VCaP (cell line): ENCODE results near the gene COL6A2.

Experiments
- H3K27ac ChIP-seq: fragments of 450-650 bp; 2 replicates; pipeline ENCODE4 v1.5.1; 2017
- TF ChIP-seq, protein P1 (sequence below): fragments of 450-650 bp; conservative IDR thresholded peaks from 2 replicates; pipeline ENCODE4 v1.5.1; 2017; ENCODE audit warnings: mild to moderate bottlenecking, moderate library complexity

COL6A2 gene

DNA sequence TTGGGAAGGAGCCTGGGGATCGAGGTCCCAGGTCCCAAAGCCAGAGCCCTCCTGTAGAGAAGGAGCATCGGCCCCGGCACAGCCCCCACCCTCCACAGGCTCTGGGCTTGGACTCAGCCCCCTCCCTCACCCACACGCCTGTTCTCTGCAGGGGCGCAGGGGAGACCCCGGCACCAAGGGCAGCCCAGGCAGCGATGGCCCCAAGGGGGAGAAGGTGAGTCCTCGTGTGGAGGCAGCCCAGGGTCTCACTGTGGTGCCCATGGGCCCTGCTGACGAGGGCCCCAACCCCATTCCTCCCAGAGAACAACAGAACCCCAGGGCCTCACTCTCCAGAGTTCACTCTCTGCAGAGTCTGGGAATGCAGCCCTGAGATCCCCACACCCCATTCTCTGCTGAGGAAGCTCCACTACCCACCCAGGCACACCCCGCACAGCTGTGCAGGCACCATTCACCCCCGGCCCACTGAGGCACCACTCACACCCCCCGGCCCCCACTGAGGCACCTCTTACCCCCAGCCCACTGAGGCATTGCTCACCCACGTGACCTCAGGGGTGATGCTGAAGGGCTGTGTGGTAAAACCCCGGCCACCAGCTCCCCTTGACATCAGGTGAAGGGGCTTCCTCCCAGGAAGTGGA, 21.8 kb downstream of the COL6A2 start:
- TF ChIP-seq, protein P1, sequence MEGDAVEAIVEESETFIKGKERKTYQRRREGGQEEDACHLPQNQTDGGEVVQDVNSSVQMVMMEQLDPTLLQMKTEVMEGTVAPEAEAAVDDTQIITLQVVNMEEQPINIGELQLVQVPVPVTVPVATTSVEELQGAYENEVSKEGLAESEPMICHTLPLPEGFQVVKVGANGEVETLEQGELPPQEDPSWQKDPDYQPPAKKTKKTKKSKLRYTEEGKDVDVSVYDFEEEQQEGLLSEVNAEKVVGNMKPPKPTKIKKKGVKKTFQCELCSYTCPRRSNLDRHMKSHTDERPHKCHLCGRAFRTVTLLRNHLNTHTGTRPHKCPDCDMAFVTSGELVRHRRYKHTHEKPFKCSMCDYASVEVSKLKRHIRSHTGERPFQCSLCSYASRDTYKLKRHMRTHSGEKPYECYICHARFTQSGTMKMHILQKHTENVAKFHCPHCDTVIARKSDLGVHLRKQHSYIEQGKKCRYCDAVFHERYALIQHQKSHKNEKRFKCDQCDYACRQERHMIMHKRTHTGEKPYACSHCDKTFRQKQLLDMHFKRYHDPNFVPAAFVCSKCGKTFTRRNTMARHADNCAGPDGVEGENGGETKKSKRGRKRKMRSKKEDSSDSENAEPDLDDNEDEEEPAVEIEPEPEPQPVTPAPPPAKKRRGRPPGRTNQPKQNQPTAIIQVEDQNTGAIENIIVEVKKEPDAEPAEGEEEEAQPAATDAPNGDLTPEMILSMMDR, result no peak
- H3K27ac ChIP-seq, result no peak overlapping the region

DNA sequence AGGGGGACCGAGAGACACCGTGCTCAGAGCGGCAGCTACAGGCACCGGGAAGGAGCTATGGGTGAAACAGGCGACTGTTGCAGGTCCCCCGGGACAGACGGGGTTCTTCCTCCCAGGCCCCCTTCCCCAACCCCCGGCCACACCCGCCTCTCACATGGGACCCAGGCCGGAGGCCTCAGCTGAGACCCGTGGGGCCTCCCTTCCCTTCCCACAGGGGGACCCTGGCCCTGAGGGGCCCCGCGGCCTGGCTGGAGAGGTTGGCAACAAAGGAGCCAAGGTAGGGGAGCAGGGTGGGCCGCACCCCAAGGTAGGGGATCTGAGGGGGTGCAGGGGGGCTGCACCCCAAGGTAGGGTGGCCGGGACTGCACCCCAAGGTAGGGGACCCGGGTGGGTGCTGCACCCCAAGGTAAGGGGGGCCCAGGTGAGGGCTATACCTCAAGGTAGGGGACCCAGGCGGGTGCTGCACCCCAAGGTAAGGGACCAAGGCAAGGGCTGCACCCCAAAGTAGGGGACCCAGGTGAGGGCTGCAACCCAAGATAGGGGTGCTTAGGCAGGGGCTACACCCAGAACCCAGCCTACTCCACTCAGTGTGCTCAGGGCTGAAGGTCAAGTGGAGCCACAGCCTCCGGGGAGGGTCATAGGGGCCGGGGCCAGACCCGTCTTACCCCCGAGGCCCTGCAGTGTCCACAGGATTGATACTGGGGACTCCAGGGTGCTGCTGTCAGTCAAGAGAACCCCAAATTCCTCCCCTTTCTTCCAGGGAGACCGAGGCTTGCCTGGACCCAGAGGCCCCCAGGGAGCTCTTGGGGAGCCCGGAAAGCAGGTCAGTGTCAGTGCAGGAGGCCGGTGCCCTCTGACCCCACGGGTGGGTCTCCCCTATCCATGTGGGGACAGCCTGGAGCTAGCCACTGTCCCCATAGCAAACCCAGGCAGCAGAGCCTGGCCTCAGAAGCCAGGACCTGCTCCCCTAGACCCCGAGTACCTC, 22.7 kb downstream of the COL6A2 start:
- no peak overlapping the region for H3K27ac ChIP-seq
- TF ChIP-seq, protein P1, result no peak

DNA sequence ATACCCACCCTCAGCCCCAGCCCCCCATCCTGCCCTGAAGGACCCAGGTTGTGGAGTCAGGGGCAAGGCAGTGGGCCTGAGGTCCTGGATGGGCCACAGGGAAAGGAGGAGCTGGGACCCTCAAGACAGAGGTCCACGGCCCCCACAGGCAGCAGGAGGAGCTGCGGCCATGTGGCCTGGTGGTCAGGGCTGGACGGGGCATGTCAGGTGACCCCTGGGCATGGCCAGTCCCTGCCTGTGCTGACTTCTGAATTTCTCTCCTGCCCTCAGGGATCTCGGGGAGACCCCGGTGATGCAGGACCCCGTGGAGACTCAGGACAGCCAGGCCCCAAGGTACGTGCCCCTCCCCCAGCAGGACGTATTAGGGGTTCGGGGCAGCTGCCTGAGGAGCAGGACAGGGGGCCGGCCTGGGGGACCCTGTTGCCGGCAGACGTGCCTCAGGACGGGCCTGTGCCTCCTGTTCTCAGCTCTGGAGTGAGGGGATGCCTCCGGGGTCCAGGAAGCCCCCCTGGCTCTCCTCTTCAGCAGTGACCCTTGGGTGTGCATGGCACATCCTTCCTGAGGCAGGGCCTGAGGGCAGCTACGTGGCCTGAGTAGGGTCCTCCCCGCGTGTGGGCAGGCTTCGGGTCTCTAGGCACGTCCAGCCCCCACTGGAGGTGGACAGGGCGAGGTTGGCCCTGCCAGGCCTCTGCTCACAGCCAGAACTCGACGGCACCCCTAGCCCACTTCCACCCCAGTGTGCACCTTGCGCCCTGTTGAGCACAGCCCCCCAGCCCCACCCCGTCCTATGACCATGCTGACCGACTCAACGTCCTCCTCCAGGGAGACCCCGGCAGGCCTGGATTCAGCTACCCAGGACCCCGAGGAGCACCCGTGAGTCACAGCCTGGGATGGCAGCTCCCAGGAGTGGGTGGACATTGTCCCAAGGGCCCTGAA, 23.6 kb downstream of the COL6A2 start:
- no peak overlapping the region for H3K27ac ChIP-seq
- TF ChIP-seq, protein P1, result no peak

DNA sequence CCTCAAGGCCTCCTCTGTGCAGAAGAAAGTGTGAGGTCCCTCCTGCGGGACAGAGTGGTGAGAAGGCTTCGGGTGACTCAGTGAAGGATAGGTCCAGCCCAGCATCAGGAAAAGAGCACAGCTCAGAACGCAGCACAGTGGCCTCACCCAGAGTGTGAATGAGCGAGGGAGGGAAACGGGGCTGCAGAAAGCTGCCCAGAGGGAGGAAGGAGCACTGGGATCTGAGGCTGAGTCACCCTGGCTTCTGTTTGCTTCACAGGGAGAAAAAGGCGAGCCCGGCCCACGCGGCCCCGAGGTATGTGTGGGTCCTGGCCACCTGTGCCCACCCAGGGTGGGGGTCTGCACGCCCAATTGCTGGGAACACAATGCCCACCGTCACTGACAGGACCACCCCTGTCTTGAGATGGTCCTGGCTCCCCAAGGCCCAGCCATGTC, 24.3 kb downstream of the COL6A2 start:
- no peak overlapping the region for H3K27ac ChIP-seq
- TF ChIP-seq, protein P1, result no peak

DNA sequence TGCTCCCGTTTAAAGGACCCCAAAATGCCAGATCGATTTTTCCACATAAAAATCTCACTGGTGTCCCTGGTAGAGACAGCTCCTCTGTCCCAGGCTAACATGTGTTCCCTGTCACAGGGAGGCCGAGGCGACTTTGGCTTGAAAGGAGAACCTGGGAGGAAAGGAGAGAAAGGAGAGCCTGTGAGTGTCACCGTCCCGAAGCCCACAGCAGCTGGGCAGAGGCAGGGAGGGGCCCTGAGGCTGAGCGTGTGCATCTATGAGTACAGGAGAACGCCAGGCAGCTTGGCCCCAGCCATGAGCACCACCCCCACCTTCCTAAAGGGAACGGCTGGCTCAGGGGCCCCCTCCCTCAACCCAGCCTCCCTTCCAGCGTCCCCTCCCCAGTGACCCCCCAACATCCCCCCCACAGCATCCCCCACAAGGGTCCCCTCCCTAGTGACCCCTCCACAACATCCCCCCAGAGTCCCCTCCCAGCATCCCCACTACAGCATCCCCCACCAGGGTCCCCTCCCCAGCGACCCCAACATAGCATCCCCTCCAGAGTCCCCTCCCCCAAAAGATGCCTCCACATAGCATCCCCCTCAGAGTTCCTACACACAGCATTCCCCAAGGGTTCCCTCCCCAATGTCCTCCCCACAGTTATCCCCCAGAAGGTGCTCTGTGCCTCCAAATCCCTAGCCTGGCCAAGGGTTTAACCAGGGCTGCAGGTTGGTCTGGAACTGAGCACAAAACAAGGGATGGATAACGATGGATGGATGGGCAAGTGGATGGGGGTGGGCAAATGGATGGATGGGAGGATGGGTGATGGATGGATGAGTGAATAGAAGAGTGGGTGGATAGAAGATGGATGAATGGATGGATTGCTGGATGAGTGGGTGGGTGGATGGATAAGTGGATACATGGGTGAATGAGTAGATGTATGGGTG, 25.1 kb downstream of the COL6A2 start:
- no peak overlapping the region for H3K27ac ChIP-seq
- TF ChIP-seq, protein P1, result no peak

DNA sequence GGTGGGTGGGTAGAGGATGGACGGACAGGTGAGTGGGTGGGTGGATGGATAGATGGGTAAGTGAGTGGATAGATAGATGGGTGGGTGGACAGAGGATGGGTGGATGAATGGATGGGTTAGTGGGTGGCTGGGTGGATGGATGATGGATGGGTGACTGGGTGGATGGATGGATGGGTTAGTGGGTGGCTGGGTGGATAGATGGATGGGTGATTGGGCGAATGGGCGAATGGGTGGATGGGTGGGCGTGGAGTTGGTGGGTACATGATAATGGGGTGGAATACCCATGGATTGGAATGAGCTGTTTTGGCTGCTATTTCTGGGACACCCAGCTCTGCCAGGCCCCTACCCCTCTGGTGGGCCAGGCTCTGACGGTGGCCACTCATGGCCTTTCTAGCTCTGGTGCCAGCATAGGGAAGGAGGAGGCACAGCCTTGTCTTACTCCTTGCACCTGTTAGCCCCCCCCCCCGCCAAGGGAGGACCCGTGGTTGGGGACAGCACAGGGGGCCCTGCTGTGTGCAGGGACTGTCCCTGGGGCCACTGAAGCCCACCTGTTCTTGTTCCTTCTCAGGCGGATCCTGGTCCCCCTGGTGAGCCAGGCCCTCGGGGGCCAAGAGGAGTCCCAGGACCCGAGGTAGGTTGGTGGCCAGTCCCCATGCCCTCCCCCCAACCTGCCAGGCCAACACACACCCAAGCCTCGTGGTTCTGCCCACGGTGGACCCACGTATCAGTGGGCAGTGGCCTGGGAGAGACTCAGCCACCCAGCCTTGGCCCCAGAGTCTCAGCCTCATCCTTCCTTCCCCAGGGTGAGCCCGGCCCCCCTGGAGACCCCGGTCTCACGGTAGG, 26.4 kb downstream of the COL6A2 start:
- TF ChIP-seq, protein P1, result no peak

More for the DNA sequence above, 26.4 kb downstream of the COL6A2 start:
- no peak overlapping the region for H3K27ac ChIP-seq
